Gastrocnemius medialis (tissue), 4 donors: Measurements from ENCODE around the gene ZSWIM1.

Experiments
- POLR2A ChIP-seq, 2 donors: fragments of 450-650 bp; IDR thresholded peaks; one replicate each; pipeline ENCODE4 v1.6.1; 2017; ENCODE audit warnings: antibody characterized with exemption in 2 of 2, mild to moderate bottlenecking in 2 of 2, moderate library complexity in 2 of 2
- TF ChIP-seq, protein P1 (sequence below), 5 experiments: fragments of 450-650 bp in 3 of 5; fragments of 200-600 bp in 2 of 5; sonication (generic) in 2 of 5; IDR thresholded peaks in 4 of 5; conservative IDR thresholded peaks in 1 of 5; 1 replicate in 4 of 5; 2 replicates in 1 of 5; pipeline ENCODE4 v1.5.1; 2016 to 2019; ENCODE audit warnings: antibody characterized with exemption in 5 of 5, mild to moderate bottlenecking in 3 of 5, moderate library complexity in 3 of 5

DNA sequence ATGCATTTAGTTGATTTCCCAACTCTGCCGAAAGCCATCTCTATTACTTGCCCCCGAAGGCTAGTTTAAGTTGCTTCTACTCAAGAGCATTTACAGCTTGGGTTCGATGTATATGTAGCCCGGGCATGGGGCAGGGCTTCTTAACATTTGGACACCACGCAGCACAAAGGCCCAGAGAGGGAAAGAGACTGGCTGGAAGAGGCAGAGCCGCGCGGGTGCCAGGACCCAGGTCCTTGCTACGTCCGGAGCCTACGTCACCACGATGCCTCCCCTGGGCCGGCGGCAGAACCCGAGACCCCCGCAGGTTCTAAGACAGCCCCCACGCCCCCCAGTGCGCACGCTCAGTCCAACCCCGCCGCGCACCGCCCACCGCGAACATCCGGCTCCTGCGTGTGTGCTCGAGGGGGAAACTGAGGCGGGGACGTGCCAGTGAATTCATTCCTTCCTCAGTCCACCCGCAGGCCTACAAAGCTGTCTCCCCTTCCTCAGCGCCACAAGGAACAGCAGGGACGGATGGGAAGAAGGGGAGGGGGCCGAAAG, 53.1 kb downstream of the ZSWIM1 start:
- TF ChIP-seq POLR2A (IDR thresholded peaks at IDR 0.05) = no peak
- TF ChIP-seq, protein P1, sequence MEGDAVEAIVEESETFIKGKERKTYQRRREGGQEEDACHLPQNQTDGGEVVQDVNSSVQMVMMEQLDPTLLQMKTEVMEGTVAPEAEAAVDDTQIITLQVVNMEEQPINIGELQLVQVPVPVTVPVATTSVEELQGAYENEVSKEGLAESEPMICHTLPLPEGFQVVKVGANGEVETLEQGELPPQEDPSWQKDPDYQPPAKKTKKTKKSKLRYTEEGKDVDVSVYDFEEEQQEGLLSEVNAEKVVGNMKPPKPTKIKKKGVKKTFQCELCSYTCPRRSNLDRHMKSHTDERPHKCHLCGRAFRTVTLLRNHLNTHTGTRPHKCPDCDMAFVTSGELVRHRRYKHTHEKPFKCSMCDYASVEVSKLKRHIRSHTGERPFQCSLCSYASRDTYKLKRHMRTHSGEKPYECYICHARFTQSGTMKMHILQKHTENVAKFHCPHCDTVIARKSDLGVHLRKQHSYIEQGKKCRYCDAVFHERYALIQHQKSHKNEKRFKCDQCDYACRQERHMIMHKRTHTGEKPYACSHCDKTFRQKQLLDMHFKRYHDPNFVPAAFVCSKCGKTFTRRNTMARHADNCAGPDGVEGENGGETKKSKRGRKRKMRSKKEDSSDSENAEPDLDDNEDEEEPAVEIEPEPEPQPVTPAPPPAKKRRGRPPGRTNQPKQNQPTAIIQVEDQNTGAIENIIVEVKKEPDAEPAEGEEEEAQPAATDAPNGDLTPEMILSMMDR (IDR thresholded peaks at IDR 0.05 in 4 of 5, conservative IDR thresholded peaks at IDR 0.05 in 1 of 5) = no peak
